Upper lobe of left lung (tissue), 4 donors: Measurements from ENCODE around the gene TCF25.

ENCODE experiments used
- CTCF ChIP-seq, 6 experiments: fragments of 450-650 bp in 4 of 6; fragments of 200-600 bp in 2 of 6; sonication (generic) in 2 of 6; IDR thresholded peaks; one replicate each; pipeline ENCODE4 v1.5.1; 2016 to 2019; ENCODE audit warnings: antibody characterized with exemption in 6 of 6
- POLR2AphosphoS5 ChIP-seq, 2 donors: sonication (generic); formaldehyde crosslinking; IDR thresholded peaks; one replicate each; pipeline ENCODE4 v1.5.1; 2017; ENCODE audit warnings: antibody characterized with exemption in 2 of 2

GRCh38 chr16:89920723-89921122 lies 47.3 kb downstream of the TCF25 start:
- TF ChIP-seq CTCF (IDR thresholded peaks at IDR 0.05) (no peak), POLR2AphosphoS5 (IDR thresholded peaks at IDR 0.05) (no peak)
